Measurements from ENCODE around the gene ZNFX1. TPM values are rescaled to one million over a fixed set of nuclear protein-coding genes. Genes with fewer than 3 reads are reported as not detected.
A peak's percentile ranks its signal among the peaks of the same experiment; 100 is the strongest.

The ZNFX1 gene
- total and polyA plus RNA-seq, 5 donors from 2014 or later = 35.4 to 64.6 (median 54.1) TPM

DNA sequence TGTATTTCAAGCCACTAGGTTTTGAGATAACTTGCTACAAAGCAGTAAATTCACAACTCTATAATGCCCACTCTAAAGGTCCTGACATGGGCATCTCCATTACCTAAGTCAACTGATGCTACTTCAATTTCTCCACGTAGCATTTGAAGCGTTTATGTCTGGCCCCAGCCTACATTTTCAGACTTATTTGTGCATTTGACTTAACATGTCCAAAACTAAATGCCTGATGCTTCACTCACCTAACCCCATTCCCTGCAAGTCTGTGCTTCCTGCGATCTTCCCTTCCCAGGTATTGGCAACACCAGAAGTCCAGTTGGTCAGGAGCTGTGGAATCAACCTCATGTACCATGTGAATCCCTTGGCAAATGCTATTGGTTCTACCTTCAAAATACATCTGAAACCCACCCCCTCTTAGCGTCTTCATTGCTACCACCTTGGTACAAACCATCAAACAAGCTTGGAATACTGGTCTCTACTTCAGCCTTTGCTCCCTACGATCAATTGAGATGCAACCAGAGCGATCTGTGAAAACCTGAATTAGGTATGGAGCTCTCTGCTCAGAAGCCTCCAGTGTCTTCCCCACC is 12.8 kb upstream of the ZNFX1 start:
- Histone ChIP-seq H3K4me3 (ENCODE audit: low read depth, low read length) (no peak overlapping the region), H3K36me3 (ENCODE audit: control insufficient read depth, insufficient read depth, low read length) (peaks cover 63% of the 10 kb centered on the region), H3K27ac (ENCODE audit: insufficient read depth, low read length, poor library complexity, severe bottlenecking) (no peak overlapping the region), H3K27me3 (ENCODE audit: control insufficient read depth, insufficient read depth, low read length) (no peaks in the 10 kb centered on the region), H3K9me3 (ENCODE audit: control insufficient read depth in 2 of 2, low read length in 2 of 2) (peaks cover 26 to 31% of the 10 kb centered on the region in 2 experiments), H3K4me1 (ENCODE audit: control insufficient read depth, insufficient read depth, low read length, poor library complexity, severe bottlenecking) (no peaks in the 10 kb centered on the region)
- no peak overlapping the region for H3K4me3 Mint-ChIP-seq
- peak overlapping the region in 1 of 3 donors; percentile 62 for H3K27ac Mint-ChIP-seq
- no peaks in the 10 kb centered on the region for H3K27me3 Mint-ChIP-seq
- ATAC-seq (ENCODE audit: low read depth in 2 of 2) (no peak), DNase-seq (no peak)
- H3K4me1 Mint-ChIP-seq = peaks cover 4 to 18% (median 6%) of the 10 kb centered on the region in 4 donors
- H3K9me3 Mint-ChIP-seq = peaks cover 0 to 56% (median 17%) of the 10 kb centered on the region in 7 donors
- H3K36me3 Mint-ChIP-seq = peaks cover 88% of the 10 kb centered on the region

DNA sequence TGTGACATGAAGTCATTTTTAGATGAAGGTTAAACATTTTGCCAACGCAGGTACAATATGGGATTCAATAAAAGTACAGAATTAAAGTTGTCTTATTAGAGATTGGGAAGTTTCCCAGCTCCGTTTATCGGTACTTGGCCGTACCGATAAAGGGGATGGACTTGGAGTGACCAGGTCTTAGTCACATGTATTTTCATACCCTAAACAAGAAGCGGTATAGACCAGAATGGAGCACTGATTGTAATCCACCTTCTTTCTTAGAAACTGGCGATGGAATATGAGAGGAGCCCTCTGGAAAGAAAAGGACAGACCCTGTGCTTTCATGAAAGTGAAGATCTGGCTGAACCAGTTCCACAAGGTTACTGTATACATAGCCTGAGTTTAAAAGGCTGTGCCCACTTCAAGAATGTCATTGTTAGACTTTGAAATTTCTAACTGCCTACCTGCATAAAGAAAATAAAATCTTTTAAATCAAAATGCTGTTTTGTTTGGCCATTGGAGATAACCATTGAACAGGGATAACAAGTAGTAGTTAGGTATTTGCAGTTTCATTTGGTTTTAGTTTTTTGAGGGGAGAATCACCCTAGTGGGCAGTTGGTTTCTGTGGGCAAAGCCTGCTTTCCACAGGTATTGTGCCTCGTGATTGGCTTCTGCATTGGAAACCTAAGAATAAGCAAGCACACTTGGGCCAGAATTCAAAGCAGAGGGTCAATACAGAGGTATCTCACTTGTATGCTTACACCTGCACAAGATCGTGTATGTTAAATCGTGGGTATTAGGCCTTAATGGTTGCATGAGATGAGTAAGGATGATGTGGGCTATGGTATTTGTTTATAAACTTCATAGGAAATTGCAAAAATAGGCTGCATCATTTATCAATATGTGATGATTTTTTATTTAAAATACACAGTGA is 11.2 kb upstream of the ZNFX1 start:
- no peak overlapping the region for H3K27ac ChIP-seq (ENCODE audit: insufficient read depth, low read length, poor library complexity, severe bottlenecking)
- peaks cover 39 to 47% of the 10 kb centered on the region in 2 experiments for H3K9me3 ChIP-seq (ENCODE audit: control insufficient read depth in 2 of 2, low read length in 2 of 2)
- Mint-ChIP-seq H3K27ac (no peak overlapping the region), H3K4me1 (peaks cover 9 to 32% (median 13%) of the 10 kb centered on the region in 4 donors), H3K36me3 (peaks cover 93% of the 10 kb centered on the region), H3K27me3 (no peaks in the 10 kb centered on the region), H3K4me3 (no peak overlapping the region), H3K9me3 (peaks cover 0 to 66% (median 20%) of the 10 kb centered on the region in 7 donors)
- no peak overlapping the region for H3K4me3 ChIP-seq (ENCODE audit: low read depth, low read length)
- no peak for ATAC-seq (ENCODE audit: low read depth in 2 of 2)
- peaks cover 78% of the 10 kb centered on the region for H3K36me3 ChIP-seq (ENCODE audit: control insufficient read depth, insufficient read depth, low read length)
- DNase-seq = no peak
- no peaks in the 10 kb centered on the region for H3K27me3 ChIP-seq (ENCODE audit: control insufficient read depth, insufficient read depth, low read length)
- H3K4me1 ChIP-seq (ENCODE audit: control insufficient read depth, insufficient read depth, low read length, poor library complexity, severe bottlenecking) = no peaks in the 10 kb centered on the region

DNA sequence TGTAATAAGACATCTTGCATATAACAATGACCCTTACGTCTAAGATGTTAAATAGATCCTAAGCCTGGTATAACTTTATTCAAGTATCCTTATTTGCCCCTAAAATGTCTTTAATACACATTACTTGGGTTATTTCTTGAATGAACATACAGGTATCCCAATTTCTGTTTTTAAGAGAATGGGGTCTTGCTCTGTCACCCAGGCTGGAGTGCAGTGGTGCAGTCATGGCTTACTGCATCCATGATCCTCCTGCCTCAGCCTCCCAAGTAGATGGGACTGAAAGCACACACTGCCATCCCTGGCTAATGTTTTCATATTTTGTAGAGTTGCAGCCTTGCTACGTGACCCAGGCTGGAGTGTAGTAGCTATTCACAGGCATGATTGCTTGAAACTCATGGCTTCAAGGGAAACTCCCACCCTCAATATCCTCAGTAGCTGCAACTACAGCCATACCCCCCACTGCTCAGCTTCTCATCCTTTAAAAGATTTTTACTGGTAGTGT is 10.4 kb upstream of the ZNFX1 start:
- Histone ChIP-seq H3K9me3 (ENCODE audit: control insufficient read depth in 2 of 2, low read length in 2 of 2) (peaks cover 46 to 55% of the 10 kb centered on the region in 2 experiments), H3K27me3 (ENCODE audit: control insufficient read depth, insufficient read depth, low read length) (no peaks in the 10 kb centered on the region), H3K4me1 (ENCODE audit: control insufficient read depth, insufficient read depth, low read length, poor library complexity, severe bottlenecking) (no peaks in the 10 kb centered on the region), H3K4me3 (ENCODE audit: low read depth, low read length) (no peak overlapping the region), H3K27ac (ENCODE audit: insufficient read depth, low read length, poor library complexity, severe bottlenecking) (no peak overlapping the region), H3K36me3 (ENCODE audit: control insufficient read depth, insufficient read depth, low read length) (peaks cover 86% of the 10 kb centered on the region)
- H3K27ac Mint-ChIP-seq = peak overlapping the region in 1 of 3 donors; percentile 5
- H3K4me3 Mint-ChIP-seq = no peak overlapping the region
- peaks cover 96% of the 10 kb centered on the region for H3K36me3 Mint-ChIP-seq
- DNase-seq = no peak
- H3K27me3 Mint-ChIP-seq = no peaks in the 10 kb centered on the region
- H3K4me1 Mint-ChIP-seq = peaks cover 15 to 39% (median 19%) of the 10 kb centered on the region in 4 donors
- H3K9me3 Mint-ChIP-seq = peaks cover 0 to 69% (median 25%) of the 10 kb centered on the region in 7 donors
- no peak for ATAC-seq (ENCODE audit: low read depth in 2 of 2)

- Mint-ChIP-seq H3K9me3 (peaks cover 0 to 71% (median 30%) of the 10 kb centered on the region in 7 donors), H3K4me1 (peaks cover 15 to 45% (median 24%) of the 10 kb centered on the region in 4 donors), H3K27ac (peak overlapping the region in 2 of 3 donors; percentile 36 to 77), H3K4me3 (peak overlapping the region in 1 of 4 donors; percentile 68), H3K36me3 (peaks cover 96% of the 10 kb centered on the region), H3K27me3 (no peaks in the 10 kb centered on the region)
- peaks cover 51 to 61% of the 10 kb centered on the region in 2 experiments for H3K9me3 ChIP-seq (ENCODE audit: control insufficient read depth in 2 of 2, low read length in 2 of 2)
- H3K4me1 ChIP-seq (ENCODE audit: control insufficient read depth, insufficient read depth, low read length, poor library complexity, severe bottlenecking) = no peaks in the 10 kb centered on the region
- no peak for ATAC-seq (ENCODE audit: low read depth in 2 of 2)
- H3K36me3 ChIP-seq (ENCODE audit: control insufficient read depth, insufficient read depth, low read length) = peaks cover 92% of the 10 kb centered on the region
- no peaks in the 10 kb centered on the region for H3K27me3 ChIP-seq (ENCODE audit: control insufficient read depth, insufficient read depth, low read length)
- no peak overlapping the region for H3K27ac ChIP-seq (ENCODE audit: insufficient read depth, low read length, poor library complexity, severe bottlenecking)
- DNase-seq = no peak
- H3K4me3 ChIP-seq (ENCODE audit: low read depth, low read length) = no peak overlapping the region
These were observed 9.8 kb upstream of the ZNFX1 start for GRCh38 chr20:49287555-49288249.

- H3K4me1 Mint-ChIP-seq = peaks cover 15 to 53% (median 30%) of the 10 kb centered on the region in 4 donors
- H3K4me3 ChIP-seq (ENCODE audit: low read depth, low read length) = no peak overlapping the region
- H3K9me3 Mint-ChIP-seq = peaks cover 0 to 79% (median 32%) of the 10 kb centered on the region in 7 donors
- no peak for DNase-seq
- H3K27me3 ChIP-seq (ENCODE audit: control insufficient read depth, insufficient read depth, low read length) = no peaks in the 10 kb centered on the region
- peaks cover 56 to 68% of the 10 kb centered on the region in 2 experiments for H3K9me3 ChIP-seq (ENCODE audit: control insufficient read depth in 2 of 2, low read length in 2 of 2)
- peak overlapping the region in 1 of 3 donors; percentile 71 for H3K27ac Mint-ChIP-seq
- H3K4me1 ChIP-seq (ENCODE audit: control insufficient read depth, insufficient read depth, low read length, poor library complexity, severe bottlenecking) = no peaks in the 10 kb centered on the region
- H3K36me3 Mint-ChIP-seq = peaks cover 96% of the 10 kb centered on the region
- peak overlapping the region in 3 of 4 donors; percentile 40 to 68 (median 50) for H3K4me3 Mint-ChIP-seq
- H3K36me3 ChIP-seq (ENCODE audit: control insufficient read depth, insufficient read depth, low read length) = peaks cover 96% of the 10 kb centered on the region
- no peaks in the 10 kb centered on the region for H3K27me3 Mint-ChIP-seq
- no peak for ATAC-seq (ENCODE audit: low read depth in 2 of 2)
- H3K27ac ChIP-seq (ENCODE audit: insufficient read depth, low read length, poor library complexity, severe bottlenecking) = no peak overlapping the region
These were observed 9.1 kb upstream of the ZNFX1 start for GRCh38 chr20:49286689-49287551.

DNA sequence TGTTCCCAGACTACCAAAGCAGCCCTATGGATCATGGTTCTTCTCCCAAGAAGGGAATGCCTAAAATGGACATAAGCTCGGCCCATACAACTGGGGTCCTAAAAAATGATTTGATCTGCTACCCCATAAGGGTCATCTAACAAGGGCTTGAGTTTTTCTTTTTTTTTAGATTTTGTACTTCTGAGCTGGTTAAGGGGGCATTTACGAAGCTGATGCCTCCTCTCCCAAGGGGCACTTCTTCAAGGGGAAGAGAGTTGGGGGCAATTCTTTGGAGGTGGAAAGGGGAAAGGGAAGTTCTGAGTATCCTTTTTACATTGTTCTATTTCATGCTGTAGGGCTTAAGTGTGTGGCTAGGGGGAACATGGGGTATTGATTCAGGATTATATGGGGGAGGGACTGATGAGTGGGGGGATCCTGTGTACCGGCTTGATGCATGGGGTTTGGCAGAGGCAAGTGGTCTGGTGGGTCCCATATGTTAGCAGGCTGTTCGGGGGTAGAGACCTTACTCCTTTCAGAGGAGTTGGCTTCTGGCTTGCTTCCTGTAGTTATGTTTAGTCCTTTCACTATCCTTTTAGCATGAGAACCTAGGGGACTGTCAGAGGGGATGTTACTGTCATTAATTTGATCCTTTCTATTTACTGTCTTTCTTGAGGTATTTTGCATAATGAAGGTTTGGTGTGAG is 8.1 kb upstream of the ZNFX1 start:
- Mint-ChIP-seq H3K36me3 (peaks cover 98% of the 10 kb centered on the region), H3K4me1 (peaks cover 20 to 60% (median 37%) of the 10 kb centered on the region in 4 donors), H3K9me3 (peaks cover 0 to 86% (median 40%) of the 10 kb centered on the region in 7 donors)

More for the DNA sequence above, 8.1 kb upstream of the ZNFX1 start:
- H3K27ac ChIP-seq (ENCODE audit: insufficient read depth, low read length, poor library complexity, severe bottlenecking) = no peak overlapping the region
- Mint-ChIP-seq H3K4me3 (peak overlapping the region in 2 of 4 donors; percentile 24 to 35), H3K27ac (peak overlapping the region in 1 of 3 donors; percentile 49), H3K27me3 (no peaks in the 10 kb centered on the region)
- no peaks in the 10 kb centered on the region for H3K4me1 ChIP-seq (ENCODE audit: control insufficient read depth, insufficient read depth, low read length, poor library complexity, severe bottlenecking)
- peaks cover 98% of the 10 kb centered on the region for H3K36me3 ChIP-seq (ENCODE audit: control insufficient read depth, insufficient read depth, low read length)
- ATAC-seq (ENCODE audit: low read depth in 2 of 2) = no peak
- H3K27me3 ChIP-seq (ENCODE audit: control insufficient read depth, insufficient read depth, low read length) = no peaks in the 10 kb centered on the region
- DNase-seq = no peak
- H3K9me3 ChIP-seq (ENCODE audit: control insufficient read depth in 2 of 2, low read length in 2 of 2) = peaks cover 66 to 78% of the 10 kb centered on the region in 2 experiments
- peak overlapping the region; percentile 45 for H3K4me3 ChIP-seq (ENCODE audit: low read depth, low read length)
